Colon (tissue), 2 donors: Measurements from ENCODE around the gene CHCT1.
"Not testable (repeated sequence)": the region's sequence is repeated elsewhere in the genome, so short reads cannot be mapped to it uniquely, and the experiment has no call there.

Experiments
- FAIRE-seq: peaks from 2 replicates; lab custom pipeline; 2012; peaks lifted over from hg19 to GRCh38; lab: Jason Lieb, UNC
- donor health status: control.
- donor health status: control.

CHCT1 gene

DNA sequence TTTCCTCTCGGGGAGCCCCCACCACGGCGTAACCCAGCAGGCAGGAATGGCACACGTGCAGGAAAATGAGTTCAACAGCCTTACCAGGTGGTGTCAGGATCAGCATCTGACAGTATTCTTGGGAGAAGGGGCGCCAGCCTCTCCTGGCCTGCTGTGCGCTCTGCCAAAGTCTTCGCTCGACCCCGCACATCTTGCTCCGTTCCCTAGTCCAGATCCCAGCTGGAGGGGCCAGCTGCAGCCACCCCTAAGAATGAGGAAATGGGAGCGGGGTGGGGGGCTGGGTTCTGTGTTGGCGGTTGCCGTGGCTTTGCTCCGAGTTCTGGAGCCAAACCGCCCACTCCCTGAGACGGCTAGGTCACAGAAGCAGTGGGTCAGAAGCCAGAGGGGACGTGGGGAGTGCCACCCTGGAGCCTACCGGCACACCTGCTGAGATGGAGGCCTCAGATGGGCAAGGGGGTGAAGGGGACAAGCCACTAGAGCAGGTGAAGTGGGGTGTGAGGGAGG is at the start of gene CHCT1:
TSS of gene CHCT1 (plus strand) at position 328 of the 504 bp plus-strand sequence. CDS start at position 432, 104 bp downstream.
- FAIRE-seq: no peak

DNA sequence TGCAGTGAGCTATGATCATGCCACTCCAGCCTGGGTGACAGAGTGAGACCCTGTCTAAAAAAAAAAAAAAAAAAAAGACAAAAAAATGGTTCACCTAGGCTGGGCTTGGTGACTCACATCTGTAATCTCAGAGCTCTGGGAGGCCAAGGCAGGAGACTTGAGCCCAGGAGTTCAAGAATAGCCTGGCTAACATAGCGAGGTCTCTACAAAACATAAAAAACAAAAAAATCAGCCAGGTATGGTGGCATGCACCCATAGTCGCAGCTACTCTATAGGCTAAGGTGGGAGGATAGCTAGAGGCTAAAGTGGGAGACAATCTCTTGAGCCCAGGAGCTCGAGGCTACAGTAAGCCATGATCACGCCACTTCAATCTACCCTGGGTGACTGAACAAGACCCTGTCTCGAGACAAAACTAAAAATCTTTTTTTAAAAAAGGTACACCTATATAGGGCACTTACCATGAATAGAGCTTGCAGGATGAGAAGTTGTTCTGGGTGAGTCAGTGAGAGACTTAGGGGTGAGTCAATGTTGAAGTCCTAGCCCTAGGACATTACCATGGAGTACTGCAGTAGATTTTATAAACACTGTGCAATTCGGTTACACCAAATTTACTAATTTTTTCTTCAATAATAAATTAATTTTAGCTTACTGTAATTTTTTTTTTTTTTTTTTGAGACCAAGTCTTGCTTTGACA is 49.4 kb upstream of the CHCT1 start:
- FAIRE-seq: no peak

DNA sequence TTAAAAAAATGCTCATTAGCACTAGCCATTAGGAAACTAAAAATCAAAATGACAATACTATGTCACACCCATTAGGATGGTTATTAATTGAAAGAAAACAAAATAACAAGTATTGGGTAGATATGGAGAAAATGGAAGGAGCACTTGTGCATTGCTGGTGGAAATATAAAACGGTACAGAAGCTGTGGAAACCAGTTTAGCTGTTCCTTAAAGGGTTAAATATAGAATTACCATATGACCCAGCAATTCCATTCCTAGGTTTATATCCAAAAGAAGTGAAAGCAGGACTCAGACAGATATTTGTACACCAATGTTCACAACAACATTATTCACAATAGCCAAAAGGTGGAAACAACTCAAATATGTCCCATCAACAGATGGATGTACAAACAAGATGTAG is 44.1 kb upstream of the CHCT1 start:
- FAIRE-seq: not testable (repeated sequence)

DNA sequence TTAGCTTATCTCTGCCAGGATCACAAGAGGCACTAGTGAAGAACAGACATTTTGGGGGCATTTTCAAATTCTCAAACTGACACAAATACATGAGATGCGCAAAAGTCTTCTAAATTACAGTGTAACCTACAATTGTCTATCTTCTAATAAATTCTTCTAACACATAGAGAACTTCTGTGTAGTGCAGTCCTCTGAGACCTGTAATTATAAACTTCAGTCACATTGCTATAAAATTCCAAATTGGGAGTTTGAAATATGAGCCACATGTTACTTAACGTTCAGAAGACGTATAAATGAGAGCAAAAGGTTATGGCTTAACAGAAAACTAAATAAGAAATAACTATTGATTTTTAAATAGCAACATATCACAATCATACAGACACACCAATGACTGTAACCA is 42.8 kb upstream of the CHCT1 start:
- not testable (repeated sequence) for FAIRE-seq

DNA sequence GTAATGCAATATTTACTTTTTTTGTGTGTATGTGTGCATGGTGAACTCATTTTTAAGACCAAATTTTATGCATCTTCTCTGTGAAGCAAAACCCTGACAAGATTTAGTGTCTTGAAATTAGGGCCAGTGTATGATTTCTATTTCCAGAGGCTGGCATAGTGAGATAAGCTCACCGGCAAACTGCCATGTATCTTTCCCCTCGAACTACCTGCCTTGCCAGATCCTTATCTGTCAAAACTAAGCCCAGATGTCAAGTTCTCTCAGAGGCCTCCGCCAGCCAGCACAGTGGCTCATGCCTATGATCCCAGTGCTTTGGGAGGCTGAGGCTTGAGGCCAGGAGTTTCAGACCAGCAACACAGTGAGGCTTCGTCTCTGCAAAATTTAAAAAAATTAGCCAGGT is 40.3 kb upstream of the CHCT1 start:
- FAIRE-seq: no peak

DNA sequence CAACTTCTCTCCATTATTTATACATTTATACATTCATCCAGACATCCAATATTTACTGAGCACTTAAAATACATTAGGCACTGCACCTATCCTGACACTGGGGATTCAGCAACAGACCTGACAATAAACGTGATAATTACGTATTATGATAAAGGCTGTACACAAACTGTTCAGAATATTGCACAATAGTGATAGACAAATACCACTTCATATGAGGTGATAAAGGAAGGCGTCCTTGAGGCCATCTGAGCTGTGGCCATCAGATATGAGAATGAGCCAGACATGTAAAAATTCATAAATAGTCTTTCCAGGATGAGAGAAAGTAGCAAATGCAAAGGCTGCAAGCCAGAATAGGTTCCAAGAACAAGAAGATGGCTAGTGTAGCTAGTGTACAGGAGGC is 38.9 kb upstream of the CHCT1 start:
- FAIRE-seq: no peak

DNA sequence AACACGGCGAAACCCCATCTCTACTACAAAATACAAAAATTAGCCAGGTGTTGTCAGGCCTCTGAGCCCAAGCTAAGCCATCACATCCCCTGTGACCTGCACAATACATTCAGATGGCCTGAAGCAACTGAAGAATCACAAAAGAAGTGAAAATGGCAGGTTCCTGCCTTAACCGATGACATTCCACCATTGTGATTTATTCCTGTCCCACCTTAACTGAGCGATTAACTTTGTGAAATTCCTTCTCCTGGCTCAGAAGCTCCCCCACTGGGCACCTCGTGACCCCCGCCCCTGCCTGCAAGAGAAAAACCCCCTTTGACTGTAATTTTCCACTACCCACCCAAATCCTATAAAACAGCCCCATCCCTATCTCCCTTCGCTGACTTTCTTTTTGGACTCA is 37.4 kb upstream of the CHCT1 start:
- FAIRE-seq: not testable (repeated sequence)

DNA sequence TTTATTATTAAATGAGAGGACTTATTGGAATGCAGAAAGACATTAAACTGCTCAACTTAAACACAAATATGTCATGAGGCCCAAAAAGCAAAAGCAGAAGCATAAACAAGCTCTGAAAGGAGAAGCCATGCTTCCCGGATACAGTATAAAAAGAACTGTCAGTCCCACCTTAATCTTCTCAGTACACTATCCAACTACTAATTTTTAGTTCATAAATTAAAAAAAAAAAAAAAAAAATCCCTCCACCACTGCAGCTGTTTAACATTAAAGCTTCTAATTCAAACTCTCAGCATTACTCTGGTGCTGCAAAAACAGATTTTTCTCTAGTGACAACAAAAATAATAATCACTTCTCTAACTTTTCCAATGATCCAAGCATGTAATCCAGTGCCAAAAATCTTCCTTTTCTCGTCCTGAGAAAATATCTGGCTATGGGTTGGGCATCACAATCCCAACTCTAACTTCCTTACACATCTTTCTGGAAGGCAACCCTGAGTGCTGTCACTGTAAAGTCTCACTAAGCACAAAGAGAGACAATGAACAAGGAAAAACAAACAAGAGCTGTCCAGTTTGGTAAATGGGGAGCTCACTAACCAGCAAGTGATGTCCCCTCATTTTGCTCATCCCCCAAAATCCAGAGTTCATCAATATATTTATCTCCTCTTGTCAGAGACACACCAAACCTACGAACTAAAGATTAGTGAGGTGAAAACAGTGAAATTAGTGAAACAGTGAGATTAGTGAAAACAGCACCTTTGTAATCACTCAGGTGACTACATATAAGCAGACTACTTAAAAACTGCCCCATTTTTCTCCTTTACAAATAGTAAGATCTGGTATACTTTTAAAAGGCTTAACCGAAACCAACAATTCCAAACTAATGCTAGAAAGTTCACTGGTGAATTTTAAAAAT is 35.9 kb upstream of the CHCT1 start:
- FAIRE-seq: no peak

DNA sequence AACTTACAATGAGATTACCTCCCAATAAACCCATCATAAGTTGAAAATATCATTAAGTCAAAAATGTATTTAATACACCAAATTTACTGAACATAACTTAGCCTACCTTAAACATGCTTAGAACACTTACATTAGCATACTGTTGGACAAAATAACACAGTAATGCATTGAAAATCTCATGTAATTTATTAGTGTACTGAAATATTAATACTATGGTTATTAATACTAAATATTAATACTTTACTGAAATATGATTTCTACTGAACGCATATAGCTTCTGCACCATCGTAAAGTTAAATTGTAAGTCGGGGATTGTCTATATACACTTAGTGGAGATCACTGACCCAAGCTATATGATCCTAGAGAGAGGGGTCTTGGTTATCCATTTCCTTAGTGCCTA is 34.6 kb upstream of the CHCT1 start:
- no peak for FAIRE-seq

DNA sequence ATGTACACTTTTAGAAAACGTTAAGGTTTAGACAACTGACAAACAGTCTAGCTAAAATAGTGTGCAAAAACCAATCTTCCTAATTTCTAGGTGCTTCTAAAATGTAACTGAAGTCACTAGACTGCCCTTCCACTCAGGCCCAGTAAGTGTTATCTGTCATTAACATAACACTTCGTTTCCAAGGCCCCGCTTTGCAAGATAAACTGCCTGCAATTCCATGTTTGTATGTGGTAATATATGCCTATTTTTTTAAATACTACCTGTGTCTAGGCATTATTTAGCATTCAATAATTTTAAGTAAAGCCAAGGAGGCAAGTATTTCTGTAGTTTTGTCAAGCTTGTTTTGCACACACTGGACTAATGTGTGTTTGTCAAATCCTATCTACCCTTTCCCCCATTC is 33.5 kb upstream of the CHCT1 start:
- FAIRE-seq: no peak

DNA sequence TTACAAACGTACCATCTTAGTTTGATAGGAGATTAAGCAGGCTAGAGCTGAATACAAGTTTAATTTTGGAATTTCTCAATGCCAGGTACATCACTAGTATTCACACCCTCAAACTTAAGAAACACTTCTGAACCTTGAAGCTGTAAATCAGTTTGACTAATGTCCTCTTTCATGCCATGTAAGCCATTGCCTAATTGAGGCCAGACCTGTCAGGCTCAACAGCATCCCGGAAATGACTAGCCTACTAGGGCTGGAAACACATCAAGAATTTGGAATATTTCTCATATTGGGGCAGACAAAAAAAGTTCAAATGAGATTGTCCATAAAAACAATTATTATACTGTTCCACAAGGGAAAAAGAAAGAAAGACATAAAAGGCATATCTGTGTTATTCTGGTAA is 32.1 kb upstream of the CHCT1 start:
- no peak for FAIRE-seq

DNA sequence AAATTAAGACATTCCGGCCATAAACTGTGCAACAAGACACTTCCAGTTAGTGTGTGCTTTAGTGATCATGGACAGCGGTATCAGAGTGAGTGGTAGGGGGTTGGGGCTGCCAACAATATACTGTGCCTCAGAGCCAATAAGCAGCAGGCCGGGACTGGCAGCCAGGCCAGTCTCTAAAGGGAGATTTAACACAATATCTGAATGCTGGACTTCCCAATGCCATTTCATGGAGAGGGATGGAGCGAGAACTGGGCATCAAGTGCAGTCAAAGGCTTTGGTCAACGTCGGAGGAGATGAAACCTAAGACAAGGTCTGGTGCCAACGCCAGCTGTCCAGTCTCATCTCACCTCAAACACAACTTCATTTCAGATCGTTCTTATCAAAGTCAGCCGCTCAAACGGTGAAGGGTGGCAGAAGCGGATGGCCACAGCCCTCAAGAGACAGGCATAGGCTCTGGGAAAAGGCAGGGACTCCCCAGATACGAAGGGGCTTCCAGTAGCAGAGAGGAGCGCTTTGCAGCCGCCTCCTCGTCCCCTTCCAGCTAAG is 31.3 kb upstream of the CHCT1 start:
- FAIRE-seq: no peak

DNA sequence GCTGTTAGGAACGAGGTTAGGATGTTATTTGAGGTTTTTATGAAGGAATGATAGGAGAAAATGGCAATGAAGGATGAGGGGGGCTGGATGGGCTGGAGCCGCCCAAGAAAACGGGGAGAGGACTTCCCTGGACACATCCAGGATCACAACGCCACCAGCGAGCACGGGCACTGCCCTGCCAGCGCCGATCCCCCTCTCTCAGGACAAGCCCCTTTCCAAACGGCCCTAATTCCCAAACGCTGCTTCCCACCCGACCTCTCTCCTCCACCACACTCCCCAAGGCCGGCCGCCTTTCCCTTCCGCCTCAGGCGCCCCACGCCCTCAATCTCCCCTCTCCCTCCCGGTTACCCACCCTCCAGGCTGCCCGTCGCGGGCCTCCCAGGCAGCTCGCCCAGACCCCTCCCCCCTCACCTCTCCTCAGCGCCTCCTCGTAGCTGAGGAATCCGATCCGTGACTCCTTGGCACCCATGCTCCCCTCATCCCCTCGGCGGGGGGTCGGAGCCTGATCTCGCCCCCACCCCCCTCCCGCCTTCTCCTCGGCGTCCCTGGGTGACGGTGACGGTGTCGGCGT is 30.7 kb upstream of the CHCT1 start:
- FAIRE-seq: no peak

DNA sequence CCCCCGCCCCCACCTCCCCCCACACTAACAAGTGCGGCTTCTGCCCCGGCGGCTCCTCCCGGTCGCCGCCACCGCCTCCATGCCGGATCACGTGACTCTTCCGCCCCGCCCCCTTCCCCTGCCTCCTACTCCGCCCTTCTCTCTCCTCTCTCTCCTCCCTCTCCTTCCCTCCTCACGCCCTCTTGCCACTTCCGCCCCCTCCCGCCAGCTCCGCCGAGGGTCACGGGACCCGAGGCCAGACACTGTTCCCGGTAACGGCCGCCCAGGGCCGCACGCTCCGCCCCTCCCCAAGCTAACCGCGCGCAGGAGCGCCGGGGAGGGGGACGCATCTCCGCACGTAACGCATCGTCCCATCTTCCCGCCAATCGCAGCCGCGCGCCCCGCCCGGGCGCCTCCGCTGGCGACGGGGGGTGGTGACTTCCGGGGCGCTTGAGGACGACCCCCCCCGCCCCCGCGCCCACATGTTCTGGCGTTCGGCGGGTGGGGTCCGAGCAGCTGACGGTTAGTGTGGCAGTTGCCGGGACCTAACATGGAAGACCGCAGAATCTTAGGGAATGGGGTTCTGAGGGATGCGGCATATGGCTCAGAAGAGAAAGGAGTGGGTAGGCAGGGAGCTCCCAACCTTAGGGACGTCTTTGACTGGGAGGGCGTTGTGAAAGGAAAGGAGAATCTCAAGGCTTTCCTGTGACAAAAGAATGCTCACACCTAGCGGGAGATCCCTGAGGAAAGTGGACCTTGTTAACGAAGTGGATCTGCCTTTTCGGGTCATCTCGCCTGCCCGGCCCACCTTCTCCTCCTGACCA is 30.0 kb upstream of the CHCT1 start, which contains the start of gene USP32:
TSS of gene USP32 (minus strand) at position 92 of the 803 bp plus-strand sequence. CDS start 194 bp downstream, outside the sequence.
- no peak for FAIRE-seq

DNA sequence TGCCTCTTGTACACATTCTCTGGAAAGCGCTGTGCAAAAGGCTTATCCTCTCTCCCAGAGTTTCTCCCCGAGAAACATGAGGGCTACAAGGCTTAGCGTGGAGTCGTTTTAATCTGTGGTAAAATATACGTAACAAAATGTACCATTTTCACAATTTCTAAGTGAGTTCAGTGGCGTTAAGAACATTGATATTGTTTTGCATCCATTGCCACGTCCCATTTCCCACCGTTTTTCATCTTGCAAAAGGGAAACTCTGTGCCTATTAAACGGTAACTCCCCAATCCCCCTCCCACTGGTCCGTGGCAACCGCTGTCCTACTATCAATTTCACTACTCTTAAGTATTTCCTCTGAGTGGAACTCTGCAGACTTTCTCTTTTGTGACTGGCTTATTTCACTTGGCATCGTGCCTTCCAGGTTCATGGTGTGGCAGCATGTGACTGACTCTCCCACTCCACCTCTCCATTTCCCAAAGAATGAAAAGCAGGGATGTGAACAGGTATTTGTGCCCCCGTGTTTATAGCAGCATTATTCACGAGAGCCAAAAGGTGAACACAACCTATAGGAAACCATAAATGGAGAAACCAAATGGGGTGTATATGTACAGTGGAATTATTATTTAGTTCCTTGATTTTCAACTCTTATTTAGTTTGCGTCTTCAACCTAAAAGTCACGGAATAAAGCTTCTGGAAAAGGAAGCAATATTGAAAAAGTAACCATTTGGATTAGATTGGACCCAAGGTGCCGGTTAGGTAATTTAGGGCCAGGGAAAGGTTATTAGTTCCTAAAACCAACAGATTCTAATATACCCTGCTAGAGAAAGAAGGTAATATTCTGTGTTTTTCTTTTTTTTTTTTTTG is 29.2 kb upstream of the CHCT1 start:
- FAIRE-seq: no peak

DNA sequence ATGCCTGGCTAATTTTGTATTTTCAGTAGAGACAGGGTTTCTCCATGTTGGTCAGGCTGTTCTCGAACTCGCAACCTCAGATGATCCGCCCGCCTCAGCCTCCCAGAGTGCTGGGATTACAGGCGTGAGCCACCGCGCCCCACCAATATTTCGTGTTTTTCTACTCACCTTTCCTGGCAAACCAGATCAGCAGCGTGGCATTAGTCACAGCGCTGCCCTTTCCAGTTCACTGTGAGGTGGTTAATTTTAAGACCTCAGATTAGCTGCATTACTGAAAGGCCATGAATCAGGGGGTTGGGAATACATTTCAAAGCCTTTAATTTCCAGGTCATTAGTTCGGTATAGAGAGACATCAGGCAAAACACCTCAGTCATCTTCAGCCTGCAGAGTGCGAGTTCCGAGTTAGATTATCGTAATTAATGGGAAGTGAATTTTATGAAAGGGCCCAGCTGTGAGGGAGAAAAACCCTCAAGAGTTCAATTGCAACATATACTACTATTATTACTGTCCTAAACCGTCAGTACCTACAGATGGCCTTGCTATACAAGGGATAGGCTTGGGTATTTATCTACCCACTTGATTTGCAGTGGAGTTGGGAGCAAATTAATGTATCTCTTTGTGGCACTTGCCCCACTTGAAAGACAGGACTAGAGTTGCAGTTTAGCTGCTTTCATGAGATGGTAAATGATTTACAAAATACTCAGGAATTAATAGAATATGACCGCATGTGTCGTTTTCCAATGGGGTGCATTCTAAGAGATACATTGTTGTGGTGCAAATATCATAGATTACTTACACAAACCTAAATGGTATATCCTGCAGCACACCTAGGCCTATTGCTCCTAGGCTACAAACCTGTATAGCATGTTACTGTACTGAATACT is 28.2 kb upstream of the CHCT1 start:
- FAIRE-seq: no peak

DNA sequence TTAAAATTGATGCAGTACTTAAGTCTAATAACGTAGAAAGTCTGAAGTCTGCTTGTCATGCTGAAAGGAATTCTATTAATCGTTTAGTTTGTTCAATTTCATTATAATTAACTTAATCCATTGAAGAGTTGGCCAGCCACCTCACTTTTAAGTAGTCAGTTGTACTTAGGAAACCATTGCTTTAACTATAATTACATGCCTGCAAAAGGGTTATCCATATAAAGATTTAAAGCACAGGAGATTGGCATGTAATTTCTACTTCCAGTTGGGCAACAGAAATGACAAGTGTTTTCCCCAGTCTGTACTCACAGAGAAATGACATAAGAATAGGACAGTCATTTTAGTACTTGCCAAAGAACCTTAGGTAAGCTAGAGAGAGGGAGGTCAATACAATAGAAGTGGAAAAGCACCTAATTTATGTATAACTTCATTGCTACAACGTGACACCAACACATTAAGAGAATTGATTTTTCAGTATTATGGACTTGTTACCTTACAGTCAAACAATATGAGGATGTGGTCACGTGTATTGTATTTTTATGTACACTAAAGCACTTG is 26.7 kb upstream of the CHCT1 start:
- FAIRE-seq: no peak

DNA sequence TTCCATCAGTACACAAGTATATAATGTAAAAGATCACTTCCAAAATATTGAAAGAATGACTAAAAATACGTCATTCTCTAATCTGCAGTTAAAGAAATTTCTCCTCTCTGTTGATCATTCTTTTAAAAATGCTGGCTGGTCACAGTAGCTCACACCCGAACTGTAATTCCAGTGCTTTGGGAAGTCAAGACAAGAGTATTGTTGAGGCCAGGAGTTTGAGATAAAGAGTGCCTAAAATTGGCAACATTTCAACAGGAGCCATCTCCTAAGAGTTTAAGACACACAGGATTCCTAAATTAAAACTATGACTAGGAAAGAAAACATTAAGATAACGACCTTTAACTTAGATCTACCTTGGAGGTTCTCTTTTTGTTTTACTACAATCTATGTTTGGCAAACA is 25.9 kb upstream of the CHCT1 start:
- no peak for FAIRE-seq

DNA sequence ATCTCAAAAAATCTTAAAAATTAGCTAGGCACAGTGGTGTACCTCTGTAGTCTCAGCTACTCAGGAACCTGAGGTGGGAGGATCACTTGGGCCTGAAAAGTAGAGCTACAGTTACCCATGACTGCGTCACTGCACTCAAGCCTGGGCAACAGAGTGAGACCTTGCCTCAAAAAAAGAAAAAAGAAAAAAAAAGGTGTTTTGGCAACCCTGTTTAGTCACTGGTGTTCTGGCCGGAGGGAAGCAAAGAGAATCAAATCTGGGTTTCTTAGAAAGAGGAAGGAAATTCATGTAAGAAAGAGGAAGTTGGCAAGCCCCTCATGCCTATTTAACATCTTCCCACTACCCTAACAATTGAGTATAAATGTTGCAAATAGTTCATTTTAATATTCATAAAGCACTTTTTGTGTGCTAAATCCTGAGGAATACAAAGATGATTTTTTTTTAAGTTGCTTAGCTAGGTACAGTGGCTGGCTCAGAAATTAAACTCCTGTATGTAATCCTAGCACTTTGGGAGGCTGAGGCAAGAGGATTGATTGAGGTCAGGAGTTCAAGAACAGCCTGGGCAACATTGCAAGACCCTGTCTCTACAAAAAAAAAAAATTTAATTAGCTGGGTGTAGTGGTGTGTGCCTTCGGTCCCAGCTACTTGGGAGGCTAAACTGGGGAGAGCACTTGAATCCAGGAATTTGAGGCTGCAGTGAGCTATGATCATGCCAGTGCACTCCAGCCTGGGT is 23.9 kb upstream of the CHCT1 start:
- no peak for FAIRE-seq
